ENCODE results near the gene YES1. TPM values are rescaled to one million over a fixed set of nuclear protein-coding genes. Genes with fewer than 3 reads are reported as not detected.

Gene YES1
- total and polyA plus RNA-seq, 2 of the 13 experiments (the other 11 are each of a cell fraction or from before 2014, with no cell fraction given), result 17.2 to 70.8 TPM

DNA sequence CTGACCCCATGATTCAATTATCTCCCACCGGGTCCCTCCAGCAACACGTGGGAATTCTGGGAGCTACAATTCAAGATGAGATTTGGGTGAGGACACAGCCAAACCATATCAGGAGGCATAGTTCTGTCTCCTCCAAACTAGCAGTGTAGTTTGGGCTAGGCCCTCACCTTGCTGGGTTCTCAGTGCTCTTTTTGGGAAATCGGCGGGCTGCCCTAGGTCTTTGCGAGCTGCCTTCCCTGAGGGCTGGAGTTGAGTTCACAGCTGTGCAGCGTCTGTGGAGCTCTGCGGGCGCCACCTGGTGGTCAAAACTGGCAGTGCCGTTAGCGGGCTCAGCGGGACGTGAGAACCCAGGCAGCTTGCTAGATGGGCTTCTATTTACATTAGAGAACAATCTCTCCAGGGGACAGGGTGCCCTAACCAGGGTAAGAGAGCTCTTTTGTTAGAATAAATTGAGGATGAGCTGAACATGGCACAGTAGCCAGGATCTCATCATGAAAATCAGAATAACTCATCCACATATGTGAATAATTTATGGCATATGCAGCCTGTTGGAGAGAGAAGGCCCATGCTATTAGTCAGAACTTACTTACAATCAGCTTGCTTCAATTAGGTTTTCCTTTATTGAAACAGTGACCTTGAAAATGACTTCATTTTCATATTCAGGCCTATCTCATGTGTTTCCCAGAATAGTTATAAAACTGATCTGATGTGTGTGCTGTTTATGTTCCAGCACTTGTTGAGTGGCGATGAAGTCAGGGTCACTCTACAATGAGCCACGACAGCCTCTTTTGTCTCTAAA, 27.4 kb upstream of the YES1 start (continued):
- TF ChIP-seq, protein P1, sequence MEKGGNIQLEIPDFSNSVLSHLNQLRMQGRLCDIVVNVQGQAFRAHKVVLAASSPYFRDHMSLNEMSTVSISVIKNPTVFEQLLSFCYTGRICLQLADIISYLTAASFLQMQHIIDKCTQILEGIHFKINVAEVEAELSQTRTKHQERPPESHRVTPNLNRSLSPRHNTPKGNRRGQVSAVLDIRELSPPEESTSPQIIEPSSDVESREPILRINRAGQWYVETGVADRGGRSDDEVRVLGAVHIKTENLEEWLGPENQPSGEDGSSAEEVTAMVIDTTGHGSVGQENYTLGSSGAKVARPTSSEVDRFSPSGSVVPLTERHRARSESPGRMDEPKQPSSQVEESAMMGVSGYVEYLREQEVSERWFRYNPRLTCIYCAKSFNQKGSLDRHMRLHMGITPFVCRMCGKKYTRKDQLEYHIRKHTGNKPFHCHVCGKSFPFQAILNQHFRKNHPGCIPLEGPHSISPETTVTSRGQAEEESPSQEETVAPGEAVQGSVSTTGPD (CRISPR knock-in tag; IDR thresholded peaks at IDR 0.05), result no peak
- peak; percentile 34; the same call in 1 of the 2 replicates for TF ChIP-seq SAP130 (CRISPR knock-in tag; IDR thresholded peaks at IDR 0.05; ENCODE audit: low read depth)
- 0 out of 2 replicates have a peak, but pooled peaks have one; percentile 42 for TF ChIP-seq ZSCAN9 (CRISPR knock-in tag; IDR thresholded peaks at IDR 0.05; ENCODE audit: borderline replicate concordance)
- no peak for TF ChIP-seq ZMYM3 (CRISPR knock-in tag; IDR thresholded peaks at IDR 0.05)
- TF ChIP-seq ZNF615 (CRISPR knock-in tag; IDR thresholded peaks at IDR 0.05; ENCODE audit: borderline replicate concordance), result no peak
- peak; percentile 33; the same call in 1 of the 3 replicates for TF ChIP-seq MXI1 (IDR thresholded peaks at IDR 0.05; ENCODE audit: borderline replicate concordance, low read depth, low read length)
- no peak for TF ChIP-seq SMYD3 (CRISPR knock-in tag; IDR thresholded peaks at IDR 0.05)
- TF ChIP-seq, protein P2, sequence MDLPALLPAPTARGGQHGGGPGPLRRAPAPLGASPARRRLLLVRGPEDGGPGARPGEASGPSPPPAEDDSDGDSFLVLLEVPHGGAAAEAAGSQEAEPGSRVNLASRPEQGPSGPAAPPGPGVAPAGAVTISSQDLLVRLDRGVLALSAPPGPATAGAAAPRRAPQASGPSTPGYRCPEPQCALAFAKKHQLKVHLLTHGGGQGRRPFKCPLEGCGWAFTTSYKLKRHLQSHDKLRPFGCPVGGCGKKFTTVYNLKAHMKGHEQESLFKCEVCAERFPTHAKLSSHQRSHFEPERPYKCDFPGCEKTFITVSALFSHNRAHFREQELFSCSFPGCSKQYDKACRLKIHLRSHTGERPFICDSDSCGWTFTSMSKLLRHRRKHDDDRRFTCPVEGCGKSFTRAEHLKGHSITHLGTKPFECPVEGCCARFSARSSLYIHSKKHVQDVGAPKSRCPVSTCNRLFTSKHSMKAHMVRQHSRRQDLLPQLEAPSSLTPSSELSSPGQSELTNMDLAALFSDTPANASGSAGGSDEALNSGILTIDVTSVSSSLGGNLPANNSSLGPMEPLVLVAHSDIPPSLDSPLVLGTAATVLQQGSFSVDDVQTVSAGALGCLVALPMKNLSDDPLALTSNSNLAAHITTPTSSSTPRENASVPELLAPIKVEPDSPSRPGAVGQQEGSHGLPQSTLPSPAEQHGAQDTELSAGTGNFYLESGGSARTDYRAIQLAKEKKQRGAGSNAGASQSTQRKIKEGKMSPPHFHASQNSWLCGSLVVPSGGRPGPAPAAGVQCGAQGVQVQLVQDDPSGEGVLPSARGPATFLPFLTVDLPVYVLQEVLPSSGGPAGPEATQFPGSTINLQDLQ (CRISPR knock-in tag; IDR thresholded peaks at IDR 0.05), result no peak
- TF ChIP-seq ZNF143 (CRISPR knock-in tag; IDR thresholded peaks at IDR 0.05), result 0 out of 2 replicates have a peak, but pooled peaks have one; percentile 19
- TF ChIP-seq, protein P3, sequence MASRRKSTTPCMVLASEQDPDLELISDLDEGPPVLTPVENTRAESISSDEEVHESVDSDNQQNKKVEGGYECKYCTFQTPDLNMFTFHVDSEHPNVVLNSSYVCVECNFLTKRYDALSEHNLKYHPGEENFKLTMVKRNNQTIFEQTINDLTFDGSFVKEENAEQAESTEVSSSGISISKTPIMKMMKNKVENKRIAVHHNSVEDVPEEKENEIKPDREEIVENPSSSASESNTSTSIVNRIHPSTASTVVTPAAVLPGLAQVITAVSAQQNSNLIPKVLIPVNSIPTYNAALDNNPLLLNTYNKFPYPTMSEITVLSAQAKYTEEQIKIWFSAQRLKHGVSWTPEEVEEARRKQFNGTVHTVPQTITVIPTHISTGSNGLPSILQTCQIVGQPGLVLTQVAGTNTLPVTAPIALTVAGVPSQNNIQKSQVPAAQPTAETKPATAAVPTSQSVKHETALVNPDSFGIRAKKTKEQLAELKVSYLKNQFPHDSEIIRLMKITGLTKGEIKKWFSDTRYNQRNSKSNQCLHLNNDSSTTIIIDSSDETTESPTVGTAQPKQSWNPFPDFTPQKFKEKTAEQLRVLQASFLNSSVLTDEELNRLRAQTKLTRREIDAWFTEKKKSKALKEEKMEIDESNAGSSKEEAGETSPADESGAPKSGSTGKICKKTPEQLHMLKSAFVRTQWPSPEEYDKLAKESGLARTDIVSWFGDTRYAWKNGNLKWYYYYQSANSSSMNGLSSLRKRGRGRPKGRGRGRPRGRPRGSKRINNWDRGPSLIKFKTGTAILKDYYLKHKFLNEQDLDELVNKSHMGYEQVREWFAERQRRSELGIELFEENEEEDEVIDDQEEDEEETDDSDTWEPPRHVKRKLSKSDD (CRISPR knock-in tag; IDR thresholded peaks at IDR 0.05; ENCODE audit: low read depth), result no peak
- TF ChIP-seq KLF6 (CRISPR knock-in tag; IDR thresholded peaks at IDR 0.05), result no peak
- no peak for TF ChIP-seq SOX6 (IDR thresholded peaks at IDR 0.05)
- 0 out of 2 replicates have a peak, but pooled peaks have one; percentile 16 for TF ChIP-seq SOX6 (CRISPR knock-in tag; IDR thresholded peaks at IDR 0.05)
- 0 out of 2 replicates have a peak, but pooled peaks have one; percentile 16 for TF ChIP-seq NR2F6 (IDR thresholded peaks at IDR 0.05)
- TF ChIP-seq NR2F6 (CRISPR knock-in tag; IDR thresholded peaks at IDR 0.05), result no peak
- TF ChIP-seq ZNF331 (CRISPR knock-in tag; IDR thresholded peaks at IDR 0.05), result no peak
- no peak for TF ChIP-seq ZNF703 (CRISPR knock-in tag; IDR thresholded peaks at IDR 0.05; ENCODE audit: borderline replicate concordance)
- TF ChIP-seq, protein P4, sequence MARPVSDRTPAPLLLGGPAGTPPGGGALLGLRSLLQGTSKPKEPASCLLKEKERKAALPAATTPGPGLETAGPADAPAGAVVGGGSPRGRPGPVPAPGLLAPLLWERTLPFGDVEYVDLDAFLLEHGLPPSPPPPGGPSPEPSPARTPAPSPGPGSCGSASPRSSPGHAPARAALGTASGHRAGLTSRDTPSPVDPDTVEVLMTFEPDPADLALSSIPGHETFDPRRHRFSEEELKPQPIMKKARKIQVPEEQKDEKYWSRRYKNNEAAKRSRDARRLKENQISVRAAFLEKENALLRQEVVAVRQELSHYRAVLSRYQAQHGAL (CRISPR knock-in tag; IDR thresholded peaks at IDR 0.05; ENCODE audit: not compliant biosample characterization), result no peak
- no peak for TF ChIP-seq HDAC1 (CRISPR knock-in tag; IDR thresholded peaks at IDR 0.05)
- TF ChIP-seq, protein P5, sequence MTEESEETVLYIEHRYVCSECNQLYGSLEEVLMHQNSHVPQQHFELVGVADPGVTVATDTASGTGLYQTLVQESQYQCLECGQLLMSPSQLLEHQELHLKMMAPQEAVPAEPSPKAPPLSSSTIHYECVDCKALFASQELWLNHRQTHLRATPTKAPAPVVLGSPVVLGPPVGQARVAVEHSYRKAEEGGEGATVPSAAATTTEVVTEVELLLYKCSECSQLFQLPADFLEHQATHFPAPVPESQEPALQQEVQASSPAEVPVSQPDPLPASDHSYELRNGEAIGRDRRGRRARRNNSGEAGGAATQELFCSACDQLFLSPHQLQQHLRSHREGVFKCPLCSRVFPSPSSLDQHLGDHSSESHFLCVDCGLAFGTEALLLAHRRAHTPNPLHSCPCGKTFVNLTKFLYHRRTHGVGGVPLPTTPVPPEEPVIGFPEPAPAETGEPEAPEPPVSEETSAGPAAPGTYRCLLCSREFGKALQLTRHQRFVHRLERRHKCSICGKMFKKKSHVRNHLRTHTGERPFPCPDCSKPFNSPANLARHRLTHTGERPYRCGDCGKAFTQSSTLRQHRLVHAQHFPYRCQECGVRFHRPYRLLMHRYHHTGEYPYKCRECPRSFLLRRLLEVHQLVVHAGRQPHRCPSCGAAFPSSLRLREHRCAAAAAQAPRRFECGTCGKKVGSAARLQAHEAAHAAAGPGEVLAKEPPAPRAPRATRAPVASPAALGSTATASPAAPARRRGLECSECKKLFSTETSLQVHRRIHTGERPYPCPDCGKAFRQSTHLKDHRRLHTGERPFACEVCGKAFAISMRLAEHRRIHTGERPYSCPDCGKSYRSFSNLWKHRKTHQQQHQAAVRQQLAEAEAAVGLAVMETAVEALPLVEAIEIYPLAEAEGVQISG (CRISPR knock-in tag; IDR thresholded peaks at IDR 0.05), result peak; percentile 56

All from HepG2 (cell line).